IPS-NIHi7 (cell line): ENCODE results near the gene TRIM38.
"Not testable (repeated sequence)": the region's sequence is repeated elsewhere in the genome, so short reads cannot be mapped to it uniquely, and the experiment has no call there.

Source experiments
- DNase-seq: peaks from one replicate; pipeline ENCODE4 v3.0.0; 2012; ENCODE audit warnings: mixed read lengths; ENCODE audit errors: extremely low spot score

The TRIM38 gene

GRCh38 chr6:25971187-25971821 lies 8.7 kb downstream of the TRIM38 start:
- DNase-seq: no peak

DNA sequence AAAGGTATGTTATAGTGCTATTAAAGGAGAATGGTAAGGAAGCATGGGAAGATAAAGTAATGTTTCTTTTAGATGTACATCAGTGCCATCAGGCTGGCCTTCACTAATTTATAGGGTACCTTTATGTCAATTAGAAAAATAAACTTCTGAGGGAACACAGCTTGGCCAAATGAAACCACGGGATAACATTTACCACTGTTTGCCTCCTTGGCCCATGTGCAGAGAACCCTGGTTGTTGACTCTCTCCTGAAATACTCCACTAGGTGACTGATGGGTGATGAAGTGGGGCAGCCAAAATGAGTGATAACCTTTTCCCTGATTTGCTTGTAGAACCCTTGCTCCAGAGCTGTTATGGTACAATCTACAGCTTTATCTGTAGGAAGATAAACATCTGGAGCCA lies 9.5 kb downstream of the TRIM38 start:
- no peak for DNase-seq

DNA sequence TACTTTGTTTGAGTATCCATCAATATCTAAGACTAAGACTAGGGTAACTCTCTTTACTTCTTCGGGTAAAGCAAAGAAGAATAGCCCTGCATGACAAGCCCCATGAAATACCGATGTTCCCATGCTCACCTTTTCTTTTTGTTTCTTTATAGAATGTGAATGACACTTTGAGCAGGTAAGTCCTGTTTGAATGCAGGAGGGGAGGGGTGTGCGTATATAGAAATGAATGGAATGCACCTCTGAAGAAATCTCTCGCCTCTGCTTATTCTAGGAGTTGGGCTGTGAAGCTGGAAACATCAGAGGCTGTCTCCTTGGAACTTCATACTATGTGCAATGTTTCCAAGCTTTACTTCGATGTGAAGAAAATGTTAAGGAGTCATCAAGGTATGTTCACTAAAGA lies 10.3 kb downstream of the TRIM38 start:
- no peak for DNase-seq

DNA sequence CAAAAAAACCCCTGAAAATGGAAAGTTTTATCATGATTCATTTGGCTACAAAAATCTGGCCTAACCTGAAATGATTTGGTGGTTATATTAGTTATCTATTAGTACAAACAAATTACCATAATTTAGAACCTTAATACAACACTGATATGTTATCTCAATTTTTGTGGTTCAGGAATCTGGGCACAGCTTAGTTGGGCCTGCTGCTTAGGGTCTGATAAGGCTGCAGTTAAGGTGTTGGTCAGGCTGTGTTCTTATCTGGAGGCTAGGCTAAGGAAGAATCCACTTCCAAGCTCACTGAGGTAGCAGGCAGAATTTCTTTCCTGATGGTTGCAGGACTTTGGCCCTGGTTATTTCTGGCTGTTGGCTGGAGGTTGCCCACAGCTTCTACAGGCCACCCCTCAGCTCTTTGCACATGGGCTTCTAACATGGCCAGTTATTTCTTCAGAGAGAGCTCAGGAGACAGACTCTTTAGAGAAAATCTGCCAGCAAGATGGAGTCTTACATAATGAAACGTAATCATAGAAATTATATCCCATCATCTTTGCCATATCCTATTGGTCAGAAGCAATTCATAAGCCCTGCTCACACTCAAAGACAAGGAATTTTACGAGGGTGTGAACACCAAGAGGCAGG lies 11.4 kb downstream of the TRIM38 start:
- no peak for DNase-seq

- DNase-seq: no peak
Observed at GRCh38 chr6:25975923-25976560, 13.4 kb downstream of the TRIM38 start.

DNA sequence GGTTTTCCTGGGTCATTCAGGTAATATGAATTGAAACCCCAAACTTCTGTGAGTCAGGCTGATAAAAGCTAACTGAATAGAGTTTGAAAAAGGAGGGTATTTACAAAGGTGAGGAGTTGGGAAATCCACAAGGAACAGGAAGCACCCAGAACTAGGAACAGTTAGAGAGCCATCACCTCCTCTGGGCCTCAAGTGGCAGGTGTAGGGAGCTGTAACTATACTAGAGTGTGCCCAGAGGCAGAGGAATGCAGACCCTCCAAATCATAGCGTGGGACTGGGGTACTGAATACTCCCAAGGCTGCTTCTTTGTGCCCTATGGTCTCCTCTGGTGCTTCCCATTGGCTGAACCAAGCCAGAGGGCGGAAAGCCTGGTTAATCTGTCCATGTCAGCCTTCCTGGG lies 18.3 kb downstream of the TRIM38 start:
- DNase-seq: no peak

- no peak for DNase-seq
Observed at GRCh38 chr6:25981568-25982263, 19.1 kb downstream of the TRIM38 start.

DNA sequence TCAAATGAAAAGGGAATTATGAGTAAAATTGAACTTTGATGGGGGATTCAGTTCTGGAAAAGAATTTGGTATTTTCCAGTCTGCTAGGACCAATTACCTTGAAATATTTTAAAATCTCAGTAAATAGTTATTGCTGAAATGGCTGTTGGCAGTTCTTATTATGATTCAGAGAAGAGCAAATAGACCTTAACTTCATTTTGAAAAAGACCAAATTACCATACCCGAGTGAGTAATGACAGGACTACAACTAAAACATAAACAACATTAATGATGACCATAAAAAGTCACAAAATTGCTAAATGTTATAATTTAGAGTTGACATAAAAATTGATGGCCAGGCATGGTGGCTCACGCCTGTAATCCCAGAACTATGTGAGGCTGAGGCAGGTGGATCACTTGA lies 21.7 kb downstream of the TRIM38 start:
- DNase-seq: no peak

- DNase-seq: peak; percentile 37
Observed at GRCh38 chr6:25987845-25988244, 25.2 kb downstream of the TRIM38 start.

DNA sequence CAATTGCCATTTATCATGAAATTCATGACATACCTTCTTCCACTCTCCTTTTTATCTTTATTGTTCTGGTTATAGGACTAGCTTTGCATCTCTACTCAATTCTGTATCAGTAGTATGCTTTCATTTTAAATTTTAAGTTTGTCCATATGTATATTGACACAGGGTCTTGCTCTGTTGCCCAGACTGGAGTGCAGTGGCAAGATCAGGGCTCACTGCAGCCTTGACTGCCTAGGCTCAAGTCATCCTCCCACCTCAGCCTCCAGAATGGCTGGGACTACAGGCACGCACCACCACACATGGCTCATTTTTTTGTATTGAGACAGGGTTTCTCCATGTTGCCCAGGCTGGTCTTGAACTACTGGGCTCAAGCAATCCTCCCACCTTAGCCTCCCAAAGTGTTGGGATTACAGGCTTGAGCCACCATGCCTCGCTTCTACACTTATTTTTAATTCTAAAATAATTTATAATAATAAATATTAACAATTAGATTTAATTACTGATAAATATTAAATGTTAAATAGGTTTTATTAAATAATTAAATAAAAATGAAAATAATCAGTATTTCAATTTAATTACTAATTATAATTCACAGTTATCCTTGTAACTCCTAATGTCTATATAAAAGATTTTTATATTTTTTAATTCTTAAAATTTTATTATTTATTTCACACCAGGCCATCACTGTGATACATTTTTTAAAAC lies 27.7 kb downstream of the TRIM38 start:
- DNase-seq: no peak

GRCh38 chr6:25991785-25992412 lies 29.3 kb downstream of the TRIM38 start:
- peak; percentile 47 for DNase-seq

GRCh38 chr6:25992413-25993340 lies 30.1 kb downstream of the TRIM38 start:
- DNase-seq: peak; percentile 94

GRCh38 chr6:25993341-25993684 lies 30.7 kb downstream of the TRIM38 start:
- not testable (repeated sequence) for DNase-seq

DNA sequence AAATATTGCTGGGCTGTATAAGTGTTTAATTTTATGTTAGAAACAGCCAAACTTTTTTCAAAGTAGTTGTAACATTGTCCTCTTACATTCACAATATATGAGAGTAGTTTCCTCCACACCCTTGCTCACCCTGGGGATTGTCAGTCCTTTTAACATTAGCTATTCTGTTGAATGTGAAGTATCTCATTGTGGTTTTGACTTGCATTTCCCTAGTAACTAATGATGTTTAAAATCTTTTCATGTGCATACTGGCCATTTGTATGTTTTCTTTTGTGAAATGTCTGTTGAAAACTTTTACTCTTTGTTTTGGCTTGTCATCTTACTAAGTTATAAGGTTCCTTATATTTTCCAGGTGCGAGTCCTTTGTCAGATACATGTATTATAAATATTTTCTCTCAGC lies 32.9 kb downstream of the TRIM38 start:
- DNase-seq: no peak

DNA sequence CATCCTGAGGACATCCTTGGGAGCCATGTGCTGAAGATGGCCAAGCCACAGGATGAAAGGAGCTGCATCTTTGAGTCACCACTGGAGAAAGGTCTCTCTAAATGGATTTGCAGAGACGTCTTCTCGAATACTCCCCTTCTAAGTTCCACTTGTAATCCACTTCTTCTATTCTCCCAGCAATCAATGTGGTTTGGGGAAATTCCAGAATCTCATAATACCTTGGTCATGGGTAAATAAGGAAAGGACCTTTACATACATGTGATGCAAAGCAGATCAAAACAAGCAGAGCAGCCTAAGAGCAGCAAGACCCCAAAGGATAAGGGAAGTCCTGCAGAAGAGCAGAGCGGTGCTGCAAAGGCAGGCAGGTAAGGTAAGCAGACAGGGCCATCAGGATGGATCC lies 35.3 kb downstream of the TRIM38 start:
- no peak for DNase-seq

GRCh38 chr6:25998379-25998778 lies 35.8 kb downstream of the TRIM38 start:
- no peak for DNase-seq

DNA sequence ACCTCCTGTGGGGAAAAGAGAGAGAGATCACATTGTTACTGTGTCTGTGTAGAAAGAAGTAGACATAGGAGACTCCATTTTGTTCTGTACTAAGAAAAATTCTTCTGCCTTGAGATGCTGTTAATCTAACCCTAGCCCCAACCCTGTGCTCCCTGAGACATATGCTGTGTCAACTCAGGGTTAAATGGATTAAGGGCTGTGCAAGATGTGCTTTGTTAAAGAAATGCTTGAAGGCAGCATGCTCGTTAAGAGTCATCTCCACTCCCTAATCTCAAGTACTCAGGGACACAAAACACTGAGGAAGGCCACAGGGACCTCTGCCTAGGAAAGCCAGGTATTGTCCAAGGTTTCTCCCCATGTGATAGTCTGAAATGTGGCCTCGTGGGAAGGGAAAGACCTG lies 36.6 kb downstream of the TRIM38 start:
- DNase-seq: not testable (repeated sequence)

- no peak for DNase-seq
Observed at GRCh38 chr6:26000366-26001144, 38.0 kb downstream of the TRIM38 start.

DNA sequence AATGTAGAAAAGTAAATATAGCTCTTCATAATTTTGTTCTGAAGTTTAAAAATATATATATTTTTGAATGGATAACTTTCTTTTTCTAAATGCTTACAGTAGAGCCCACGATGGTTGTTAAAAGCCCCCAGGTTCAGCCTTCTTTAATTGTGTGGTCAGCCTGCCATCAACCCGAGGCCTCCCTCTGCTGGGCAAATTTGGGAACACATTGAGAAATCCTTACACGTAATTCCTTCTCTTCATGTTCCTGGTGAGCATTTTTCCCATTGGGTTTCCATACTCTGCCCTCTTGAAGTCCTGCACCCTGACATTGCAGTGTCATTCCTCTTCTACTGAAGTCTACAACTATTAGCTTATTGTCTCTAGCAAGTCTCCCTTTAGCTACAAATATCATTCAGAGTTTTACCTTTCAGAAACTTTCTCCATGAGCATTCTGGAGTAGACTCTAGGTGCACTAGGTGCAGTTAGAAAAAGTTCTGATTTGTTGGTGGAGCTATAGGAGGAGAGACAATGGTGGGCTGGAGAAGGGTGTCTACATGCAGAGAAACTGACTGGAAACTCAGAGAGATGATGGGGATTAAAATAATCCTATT lies 40.6 kb downstream of the TRIM38 start:
- peak; percentile 74 for DNase-seq
